Uterus (tissue), 2 donors: ENCODE data around the gene BTF3.
"Not testable (repeated sequence)": the region's sequence is repeated elsewhere in the genome, so short reads cannot be mapped to it uniquely, and the experiment has no call there.

Experiments used
- CTCF ChIP-seq, 4 experiments: fragments of 200-600 bp in 2 of 4; fragments of 450-650 bp in 2 of 4; sonication (generic) in 2 of 4; IDR thresholded peaks; one replicate each; pipeline ENCODE4 v1.5.1; 2016 to 2019; ENCODE audit warnings: antibody characterized with exemption in 4 of 4, mild to moderate bottlenecking in 2 of 4, moderate library complexity in 1 of 4
- POLR2A ChIP-seq, 2 donors: fragments of 450-650 bp; IDR thresholded peaks; one replicate each; pipeline ENCODE4 v1.6.1; 2016; ENCODE audit warnings: antibody characterized with exemption in 2 of 2, mild to moderate bottlenecking in 1 of 2, moderate library complexity in 1 of 2

GRCh38 chr5:73456462-73456861 is 41.8 kb upstream of the BTF3 start:
- not testable (repeated sequence) for TF ChIP-seq CTCF, POLR2A (IDR thresholded peaks at IDR 0.05)
